ENCODE results near the gene PCDHGA12.

- TF ChIP-seq CTCF (IDR thresholded peaks at IDR 0.05 in 2 of 3, conservative IDR thresholded peaks at IDR 0.05 in 1 of 3; ENCODE audit: borderline replicate concordance in 1 of 3, insufficient read depth in 1 of 3, low read depth in 2 of 3, low read length in 2 of 3): no peak
- no peak for TF ChIP-seq POLR2A (IDR thresholded peaks at IDR 0.05; ENCODE audit: borderline replicate concordance, extremely low read depth, insufficient read depth, insufficient read length)
- no peak for TF ChIP-seq REST (IDR thresholded peaks at IDR 0.05; ENCODE audit: low read depth)
- no peak for TF ChIP-seq POLR2AphosphoS5 (IDR thresholded peaks at IDR 0.05; ENCODE audit: low read depth, low read length)
- no peak for TF ChIP-seq RAD21 (IDR thresholded peaks at IDR 0.05; ENCODE audit: low read depth)
- no peak for TF ChIP-seq SP1 (IDR thresholded peaks at IDR 0.05; ENCODE audit: low read depth)
These were observed 47.0 kb upstream of the PCDHGA12 start for GRCh38 chr5:141383345-141383744.

All from HCT116 (cell line).